ENCODE data around the gene MPRIP.

MPRIP gene

GRCh38 chr17:17051791-17052461, 9.7 kb downstream of the MPRIP start:
- peak; percentile 58 for DNase-seq (ENCODE audit: low spot score)

GRCh38 chr17:17052462-17053221, 10.4 kb downstream of the MPRIP start:
- no peak for DNase-seq (ENCODE audit: low spot score)

- no peak for DNase-seq (ENCODE audit: low spot score)
Measured at GRCh38 chr17:17053446-17054379, 11.5 kb downstream of the MPRIP start.

- no peak for DNase-seq (ENCODE audit: low spot score)
Measured at GRCh38 chr17:17054636-17055035, 12.4 kb downstream of the MPRIP start.

- no peak for DNase-seq (ENCODE audit: low spot score)
Measured at GRCh38 chr17:17055286-17056155, 13.3 kb downstream of the MPRIP start.

GRCh38 chr17:17056156-17056539, 13.9 kb downstream of the MPRIP start:
- peak; percentile 72 for DNase-seq (ENCODE audit: low spot score)

GRCh38 chr17:17057057-17057551, 14.8 kb downstream of the MPRIP start:
- no peak for DNase-seq (ENCODE audit: low spot score)

GRCh38 chr17:17058304-17058703, 16.0 kb downstream of the MPRIP start:
- no peak for DNase-seq (ENCODE audit: low spot score)

GRCh38 chr17:17059301-17059890, 17.1 kb downstream of the MPRIP start:
- no peak for DNase-seq (ENCODE audit: low spot score)

GRCh38 chr17:17060001-17060922, 18.0 kb downstream of the MPRIP start:
- no peak for DNase-seq (ENCODE audit: low spot score)

GRCh38 chr17:17060930-17061329, 18.7 kb downstream of the MPRIP start:
- no peak for DNase-seq (ENCODE audit: low spot score)

- no peak for DNase-seq (ENCODE audit: low spot score)
Measured at GRCh38 chr17:17061516-17061915, 19.3 kb downstream of the MPRIP start.

- DNase-seq (ENCODE audit: low spot score) = no peak
Measured at GRCh38 chr17:17062356-17062755, 20.1 kb downstream of the MPRIP start.

GRCh38 chr17:17062866-17063265, 20.6 kb downstream of the MPRIP start:
- no peak for DNase-seq (ENCODE audit: low spot score)

- DNase-seq (ENCODE audit: low spot score) = peak; percentile 28
Measured at GRCh38 chr17:17063546-17064122, 21.4 kb downstream of the MPRIP start.

GRCh38 chr17:17064322-17064721, 22.1 kb downstream of the MPRIP start:
- DNase-seq (ENCODE audit: low spot score) = no peak

GRCh38 chr17:17066021-17066420, 23.8 kb downstream of the MPRIP start:
- no peak for DNase-seq (ENCODE audit: low spot score)

GRCh38 chr17:17067257-17067656, 25.0 kb downstream of the MPRIP start:
- peak; percentile 43 for DNase-seq (ENCODE audit: low spot score)

GRCh38 chr17:17069849-17070248, 27.6 kb downstream of the MPRIP start:
- no peak for DNase-seq (ENCODE audit: low spot score)
